GM21529 (cell line): ENCODE data around the gene PKN2.
A peak's percentile ranks its signal among the peaks of the same experiment; 100 is the strongest.

Source experiments
- ATAC-seq: cut with Tn5 transposase; IDR thresholded peaks from one replicate; pipeline ENCODE4 v1.9.1; 2021; ENCODE audit not compliant: unreplicated experiment

Gene PKN2

DNA sequence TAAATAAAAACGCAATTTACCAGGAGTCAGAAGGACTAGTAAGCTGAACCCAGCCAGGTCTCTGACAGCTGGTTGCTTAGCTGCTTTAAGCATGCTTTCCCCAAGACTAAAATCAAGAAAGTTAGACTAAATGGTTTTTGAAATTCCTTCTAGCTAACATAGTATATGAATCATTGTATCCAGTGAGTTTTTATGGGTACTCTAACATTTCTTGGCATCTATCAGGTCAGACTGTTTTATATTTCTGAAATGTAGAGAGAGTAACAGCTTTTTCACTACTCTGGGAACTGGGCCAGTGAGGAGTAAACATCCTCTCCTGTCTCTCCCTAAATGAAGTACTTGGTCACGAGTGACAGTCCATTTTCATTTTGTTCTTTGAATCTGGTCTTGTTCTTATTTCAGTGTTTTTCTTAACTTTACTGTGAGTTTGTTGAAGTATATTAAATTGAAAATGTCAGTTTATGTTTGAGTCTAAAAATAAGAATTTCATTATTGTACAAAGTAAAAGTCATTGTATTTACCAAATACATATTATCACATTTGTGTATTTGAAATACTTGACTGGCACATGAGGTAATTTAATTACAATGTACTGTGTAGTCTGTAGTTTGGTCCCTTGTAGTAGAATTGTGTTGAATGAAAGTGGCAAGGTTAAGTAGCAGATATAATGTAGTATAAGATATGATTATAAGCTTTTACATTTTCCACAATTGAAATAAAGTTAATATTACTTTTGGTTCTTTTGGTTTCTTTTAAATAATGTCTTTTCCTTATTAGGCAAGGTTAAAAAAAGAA, 47.6 kb downstream of the PKN2 start:
- peak; percentile 44 for ATAC-seq

GRCh38 chr1:88735382-88735781, 51.3 kb downstream of the PKN2 start:
- no peak for ATAC-seq

DNA sequence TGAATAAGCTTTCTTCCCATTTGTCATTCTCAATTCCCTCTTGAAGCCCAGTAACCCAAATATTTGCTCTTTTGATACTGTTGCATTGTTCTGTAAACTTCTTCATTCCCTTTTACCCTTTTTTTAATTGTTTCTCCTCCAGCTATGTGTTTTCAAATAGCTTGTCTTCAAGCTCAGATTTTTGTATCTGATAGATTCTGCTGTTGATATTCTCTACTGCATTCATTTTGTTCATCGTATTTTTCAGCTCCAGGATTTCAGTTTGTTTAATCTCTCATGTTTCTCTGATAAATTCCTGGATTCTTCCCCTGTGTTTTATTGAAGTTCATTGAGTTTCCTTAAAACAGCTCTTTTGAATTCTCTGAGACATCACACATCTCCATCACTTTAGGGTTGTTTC, 51.8 kb downstream of the PKN2 start:
- ATAC-seq, result no peak

- no peak for ATAC-seq
These were observed 52.7 kb downstream of the PKN2 start for GRCh38 chr1:88736633-88737248.

- no peak for ATAC-seq
These were observed 53.4 kb downstream of the PKN2 start for GRCh38 chr1:88737338-88737927.

DNA sequence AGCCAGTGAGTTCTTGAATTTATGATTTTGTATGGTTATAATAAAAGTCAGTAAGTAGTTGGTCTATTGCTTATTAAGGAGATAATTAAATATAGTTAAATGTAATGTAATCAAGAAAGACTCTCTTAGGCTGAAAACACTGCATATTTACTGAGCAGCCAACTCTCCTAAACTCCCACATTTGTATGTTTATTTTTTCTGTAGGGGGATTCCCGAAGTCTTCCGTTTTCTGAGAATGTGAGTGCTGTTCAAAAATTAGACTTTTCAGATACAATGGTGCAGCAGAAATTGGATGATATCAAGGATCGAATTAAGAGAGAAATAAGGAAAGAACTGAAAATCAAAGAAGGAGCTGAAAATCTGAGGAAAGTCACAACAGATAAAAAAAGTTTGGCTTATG, 56.7 kb downstream of the PKN2 start:
- no peak for ATAC-seq

GRCh38 chr1:88741413-88741812, 57.3 kb downstream of the PKN2 start:
- no peak for ATAC-seq

DNA sequence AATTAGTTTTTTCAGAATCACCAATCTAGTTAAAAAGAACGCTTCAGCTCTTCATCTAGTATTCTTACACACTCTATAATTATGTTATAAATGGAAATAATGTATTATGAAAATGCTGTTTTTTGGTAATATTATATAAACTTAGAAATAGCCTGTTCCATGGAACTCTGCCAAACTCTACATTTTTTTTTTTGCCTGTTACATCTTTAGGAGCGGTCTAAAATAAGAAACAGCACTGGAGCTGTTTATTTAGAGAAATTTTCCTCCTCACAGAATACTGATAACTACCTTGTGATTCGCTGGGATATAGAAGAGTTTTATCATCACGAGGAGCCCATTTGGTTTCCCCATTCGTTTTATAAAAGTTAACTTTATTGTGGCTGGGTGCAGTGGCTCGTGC, 58.5 kb downstream of the PKN2 start:
- ATAC-seq, result no peak

GRCh38 chr1:88744142-88744541, 60.1 kb downstream of the PKN2 start:
- no peak for ATAC-seq

DNA sequence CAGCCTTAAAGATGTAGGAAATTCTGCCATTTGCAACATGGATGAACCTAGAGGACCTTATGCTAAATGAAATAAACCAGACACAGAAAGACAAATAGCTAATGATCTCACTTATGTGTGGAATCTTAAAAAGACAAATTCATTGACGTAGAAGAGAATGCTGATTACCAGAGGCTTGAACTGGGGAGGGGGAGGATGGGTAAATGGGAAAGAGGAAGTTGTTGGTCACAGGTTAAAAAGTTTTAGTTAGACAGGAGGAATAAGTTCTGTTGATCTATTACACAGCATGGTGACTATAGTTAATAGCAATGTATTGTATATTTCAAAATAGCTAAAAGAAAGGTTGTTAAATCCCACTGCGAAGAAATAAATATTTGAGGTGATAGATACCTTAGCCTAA, 62.8 kb downstream of the PKN2 start:
- no peak for ATAC-seq

GRCh38 chr1:88751714-88752113, 67.6 kb downstream of the PKN2 start:
- ATAC-seq, result no peak

- no peak for ATAC-seq
These were observed 69.4 kb downstream of the PKN2 start for GRCh38 chr1:88753506-88753905.

DNA sequence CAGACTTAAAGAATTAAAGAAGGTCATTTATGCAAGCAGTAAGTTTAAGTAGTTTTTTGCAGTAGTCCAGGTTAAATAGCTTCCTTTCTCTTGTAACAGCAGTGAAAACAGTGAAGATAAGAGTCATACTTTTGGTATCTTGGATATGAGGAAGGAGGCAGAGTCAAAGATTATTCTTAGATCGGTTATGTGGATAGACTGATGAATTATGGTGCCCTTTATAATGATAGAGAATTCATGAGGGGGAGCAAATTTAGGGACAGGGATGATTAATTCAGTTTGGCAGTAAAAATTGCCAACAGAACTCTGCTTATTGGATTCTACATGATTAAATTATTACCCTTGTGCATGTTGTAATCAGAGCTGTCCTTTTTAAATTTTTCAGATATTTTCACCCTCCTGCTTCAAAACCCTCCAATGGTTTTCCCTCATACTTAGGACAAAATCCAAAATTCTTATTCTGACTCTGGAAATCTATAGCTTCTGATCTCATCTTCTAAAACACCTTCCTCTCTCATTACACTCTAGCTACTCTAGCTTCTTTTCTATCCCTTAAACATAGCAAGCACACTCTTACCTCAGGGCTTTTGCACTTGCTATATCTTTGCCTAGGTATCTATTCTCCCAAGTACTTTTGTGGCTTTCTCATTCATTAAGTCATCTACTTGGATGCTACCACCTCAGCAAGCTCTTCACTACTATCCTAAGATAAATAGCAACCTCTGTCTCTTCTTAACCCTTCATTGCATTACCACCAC, 79.8 kb downstream of the PKN2 start:
- no peak for ATAC-seq

- no peak for ATAC-seq
These were observed 84.1 kb downstream of the PKN2 start for GRCh38 chr1:88768187-88768586.

DNA sequence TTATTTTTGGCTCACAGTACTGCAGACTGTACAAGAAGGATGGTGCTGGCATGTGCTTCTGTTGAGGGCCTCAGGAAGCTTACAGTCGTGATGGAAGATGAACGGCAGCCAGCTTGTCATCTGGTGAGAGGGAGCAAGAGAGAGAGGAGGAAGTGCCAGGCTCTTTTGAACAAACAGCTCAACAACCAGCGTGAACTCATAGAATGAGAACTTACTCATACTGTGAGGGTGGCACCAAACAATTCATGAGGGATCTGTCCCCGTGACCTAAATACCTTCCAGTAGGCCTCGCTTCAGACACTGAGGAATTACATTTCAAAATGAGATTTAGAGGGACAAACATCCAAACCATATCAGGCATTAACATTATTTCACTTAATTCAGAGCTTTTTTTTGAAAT, 84.7 kb downstream of the PKN2 start:
- ATAC-seq, result no peak

- no peak for ATAC-seq
These were observed 89.6 kb downstream of the PKN2 start for GRCh38 chr1:88773540-88774150.

- no peak for ATAC-seq
These were observed 90.1 kb downstream of the PKN2 start for GRCh38 chr1:88774151-88774556.

- no peak for ATAC-seq
These were observed 93.6 kb downstream of the PKN2 start for GRCh38 chr1:88777604-88778149.

GRCh38 chr1:88779880-88780279, 95.8 kb downstream of the PKN2 start:
- ATAC-seq, result no peak

- ATAC-seq, result no peak
These were observed 96.4 kb downstream of the PKN2 start for GRCh38 chr1:88780485-88780884.

DNA sequence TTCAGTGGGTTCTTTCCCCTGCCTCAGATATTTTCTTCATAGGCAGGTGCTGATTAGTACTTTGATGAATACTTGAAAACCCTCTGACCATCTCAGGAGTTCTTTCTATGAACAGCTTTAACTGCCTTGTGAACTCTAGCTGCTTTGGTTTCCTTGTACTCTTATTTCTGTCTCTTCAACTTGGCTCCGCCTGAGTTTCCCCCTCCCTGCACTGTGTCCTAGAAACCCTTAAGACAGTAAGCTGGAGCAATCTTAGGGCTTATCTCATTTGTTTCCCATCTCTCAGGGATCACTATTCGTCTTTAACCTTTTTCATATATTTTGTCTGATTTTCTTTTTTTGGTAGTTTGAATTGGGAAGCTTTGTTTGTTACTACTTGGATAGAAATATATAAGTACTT, 99.1 kb downstream of the PKN2 start:
- no peak for ATAC-seq
